Measurements from ENCODE around the gene AOX1.

The AOX1 gene

GRCh38 chr2:200578778-200579177 lies 7.0 kb upstream of the AOX1 start:
- TF ChIP-seq CTCF (conservative IDR thresholded peaks at IDR 0.05) (peak; percentile 75), ZFX (IDR thresholded peaks at IDR 0.05) (no peak)
- no peak overlapping the region; the same call in 1 of the 2 replicates for H3K27ac ChIP-seq

GRCh38 chr2:200584639-200585038 lies 1.2 kb upstream of the AOX1 start:
- H3K27ac ChIP-seq, result no peak overlapping the region
- no peak for TF ChIP-seq ZFX (IDR thresholded peaks at IDR 0.05)
- no peak for TF ChIP-seq CTCF (conservative IDR thresholded peaks at IDR 0.05)

GRCh38 chr2:200585340-200585729 lies 479 bp upstream of the AOX1 start:
- no peak overlapping the region for H3K27ac ChIP-seq
- TF ChIP-seq CTCF (conservative IDR thresholded peaks at IDR 0.05) (no peak), ZFX (IDR thresholded peaks at IDR 0.05) (no peak)

- TF ChIP-seq CTCF (conservative IDR thresholded peaks at IDR 0.05) (no peak), ZFX (IDR thresholded peaks at IDR 0.05) (no peak)
- no peak overlapping the region for H3K27ac ChIP-seq
Measured at GRCh38 chr2:200586644-200586975, 796 bp downstream of the AOX1 start.

GRCh38 chr2:200587007-200587616 lies 1.3 kb downstream of the AOX1 start:
- no peak overlapping the region for H3K27ac ChIP-seq
- TF ChIP-seq ZFX (IDR thresholded peaks at IDR 0.05) (no peak), CTCF (conservative IDR thresholded peaks at IDR 0.05) (no peak)

GRCh38 chr2:200588076-200588678 lies 2.4 kb downstream of the AOX1 start:
- no peak overlapping the region for H3K27ac ChIP-seq
- TF ChIP-seq CTCF (conservative IDR thresholded peaks at IDR 0.05) (no peak), ZFX (IDR thresholded peaks at IDR 0.05) (no peak)

GRCh38 chr2:200590090-200590489 lies 4.3 kb downstream of the AOX1 start:
- TF ChIP-seq CTCF (conservative IDR thresholded peaks at IDR 0.05) (no peak), ZFX (IDR thresholded peaks at IDR 0.05) (no peak)
- no peak overlapping the region for H3K27ac ChIP-seq
